ENCODE measurements around the gene THAP5. TPM values are rescaled to one million over a fixed set of nuclear protein-coding genes. Genes with fewer than 3 reads are reported as not detected.

The THAP5 gene
- total RNA-seq, 1 experiment from 2014 or later = 18.3 TPM

DNA sequence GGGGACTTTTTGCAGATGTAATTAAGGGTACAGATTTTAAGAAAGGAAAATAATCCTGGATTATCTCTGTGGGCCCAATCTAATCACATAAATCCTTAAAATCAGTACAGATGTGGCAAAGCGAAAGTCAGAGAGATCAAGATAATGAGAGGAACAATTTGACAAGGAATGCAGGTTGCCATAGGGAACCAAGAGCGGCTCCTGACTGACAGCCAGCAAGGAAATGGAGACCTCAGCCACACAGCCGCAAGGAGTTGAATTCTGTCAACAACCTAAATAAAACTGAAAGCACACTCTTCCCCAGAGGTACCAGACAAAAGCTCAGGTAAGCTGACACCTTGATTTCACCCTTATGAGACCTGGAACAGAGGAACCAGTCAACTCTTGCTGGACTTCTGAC lies 40.2 kb downstream of the THAP5 start:
- H3K36me3 Mint-ChIP-seq (ENCODE audit: insufficient read depth, unreplicated experiment) = peaks cover 21% of the 10 kb centered on the region
- no peak for DNase-seq
- BruUV-seq (replicated peaks) = no TSS peak
- H3K4me1 Mint-ChIP-seq (ENCODE audit: low read depth, unreplicated experiment) = peaks cover 18% of the 10 kb centered on the region
- no peaks in the 10 kb centered on the region for H3K27me3 Mint-ChIP-seq (ENCODE audit: unreplicated experiment)
- intact Hi-C loops (cut with micrococcal nuclease; ENCODE audit: unreplicated experiment) = loop anchor here (5.0 kb wide), 1 partner anchor 38 kb away; the partner anchor contains the start of genes DNAJB9 and THAP5
- H3K4me3 Mint-ChIP-seq (ENCODE audit: low read depth, unreplicated experiment) = no peak overlapping the region
- H3K27ac Mint-ChIP-seq (ENCODE audit: unreplicated experiment) = no peak overlapping the region
- no peaks in the 10 kb centered on the region for H3K9me3 Mint-ChIP-seq (ENCODE audit: low read depth, unreplicated experiment)
- TF ChIP-seq, protein P1, sequence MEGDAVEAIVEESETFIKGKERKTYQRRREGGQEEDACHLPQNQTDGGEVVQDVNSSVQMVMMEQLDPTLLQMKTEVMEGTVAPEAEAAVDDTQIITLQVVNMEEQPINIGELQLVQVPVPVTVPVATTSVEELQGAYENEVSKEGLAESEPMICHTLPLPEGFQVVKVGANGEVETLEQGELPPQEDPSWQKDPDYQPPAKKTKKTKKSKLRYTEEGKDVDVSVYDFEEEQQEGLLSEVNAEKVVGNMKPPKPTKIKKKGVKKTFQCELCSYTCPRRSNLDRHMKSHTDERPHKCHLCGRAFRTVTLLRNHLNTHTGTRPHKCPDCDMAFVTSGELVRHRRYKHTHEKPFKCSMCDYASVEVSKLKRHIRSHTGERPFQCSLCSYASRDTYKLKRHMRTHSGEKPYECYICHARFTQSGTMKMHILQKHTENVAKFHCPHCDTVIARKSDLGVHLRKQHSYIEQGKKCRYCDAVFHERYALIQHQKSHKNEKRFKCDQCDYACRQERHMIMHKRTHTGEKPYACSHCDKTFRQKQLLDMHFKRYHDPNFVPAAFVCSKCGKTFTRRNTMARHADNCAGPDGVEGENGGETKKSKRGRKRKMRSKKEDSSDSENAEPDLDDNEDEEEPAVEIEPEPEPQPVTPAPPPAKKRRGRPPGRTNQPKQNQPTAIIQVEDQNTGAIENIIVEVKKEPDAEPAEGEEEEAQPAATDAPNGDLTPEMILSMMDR (IDR thresholded peaks at IDR 0.05; ENCODE audit: unreplicated experiment) = no peak
- CTCF ChIA-PET = no interaction called here

DNA sequence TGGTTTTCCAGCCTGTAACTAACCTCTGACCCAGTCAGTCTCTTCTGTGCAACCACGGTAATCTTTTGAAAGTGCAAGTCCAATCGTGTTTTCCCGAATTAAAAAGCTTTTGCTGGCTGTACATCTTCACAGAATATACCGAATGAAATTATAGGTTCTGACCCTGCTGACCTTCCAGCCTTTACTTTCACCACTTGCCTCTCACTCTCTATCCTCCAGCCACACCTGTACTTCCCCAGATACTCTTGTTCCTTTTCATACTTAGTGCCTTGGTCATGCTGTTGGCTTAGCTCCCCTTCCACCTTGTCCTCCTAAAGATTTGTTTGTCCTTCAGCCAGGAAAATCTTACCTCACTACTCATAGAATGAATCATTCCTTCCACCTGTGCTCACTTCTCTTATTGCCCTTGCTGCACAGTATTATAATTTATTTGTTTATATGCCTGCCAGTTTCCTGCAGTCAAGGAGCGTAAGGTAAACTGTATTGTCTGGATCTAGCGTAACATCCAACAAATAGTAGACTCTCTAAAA lies 41.3 kb downstream of the THAP5 start:
- no peaks in the 10 kb centered on the region for H3K27me3 Mint-ChIP-seq (ENCODE audit: unreplicated experiment)
- BruUV-seq (replicated peaks) = no TSS peak
- peak overlapping the region; percentile 10 for H3K4me3 Mint-ChIP-seq (ENCODE audit: low read depth, unreplicated experiment)
- H3K36me3 Mint-ChIP-seq (ENCODE audit: insufficient read depth, unreplicated experiment) = peaks cover 24% of the 10 kb centered on the region
- TF ChIP-seq, protein P1 (IDR thresholded peaks at IDR 0.05; ENCODE audit: unreplicated experiment) = no peak
- CTCF ChIA-PET = no interaction called here
- H3K27ac Mint-ChIP-seq (ENCODE audit: unreplicated experiment) = peak overlapping the region; percentile 72
- no peaks in the 10 kb centered on the region for H3K9me3 Mint-ChIP-seq (ENCODE audit: low read depth, unreplicated experiment)
- intact Hi-C loops (cut with micrococcal nuclease; ENCODE audit: unreplicated experiment) = loop anchor here (5.0 kb wide), 1 partner anchor 39 kb away; the partner anchor contains the start of genes DNAJB9 and THAP5
- H3K4me1 Mint-ChIP-seq (ENCODE audit: low read depth, unreplicated experiment) = peaks cover 28% of the 10 kb centered on the region
- peak; percentile 1 for DNase-seq

DNA sequence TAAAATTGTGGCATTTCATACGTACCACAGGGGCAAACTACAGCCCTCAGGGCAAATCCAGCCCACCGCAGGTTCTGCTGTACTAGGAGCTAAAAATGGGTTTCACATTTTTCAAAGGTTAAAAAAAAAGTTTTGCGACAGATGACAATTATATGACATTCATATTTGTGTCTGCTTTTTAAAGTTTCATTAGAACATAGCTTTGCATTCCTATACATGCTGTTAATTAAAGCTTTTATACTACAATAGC lies 42.8 kb downstream of the THAP5 start:
- peaks cover 28% of the 10 kb centered on the region for H3K4me1 Mint-ChIP-seq (ENCODE audit: low read depth, unreplicated experiment)
- TSS peak; percentile 79 for BruUV-seq (replicated peaks)
- peaks cover 24% of the 10 kb centered on the region for H3K36me3 Mint-ChIP-seq (ENCODE audit: insufficient read depth, unreplicated experiment)
- TF ChIP-seq, protein P1 (IDR thresholded peaks at IDR 0.05; ENCODE audit: unreplicated experiment) = no peak
- intact Hi-C loops (cut with micrococcal nuclease; ENCODE audit: unreplicated experiment) = loop anchor here (5.0 kb wide), 1 partner anchor 41 kb away; the partner anchor contains the start of genes DNAJB9 and THAP5
- no peaks in the 10 kb centered on the region for H3K27me3 Mint-ChIP-seq (ENCODE audit: unreplicated experiment)
- H3K9me3 Mint-ChIP-seq (ENCODE audit: low read depth, unreplicated experiment) = no peaks in the 10 kb centered on the region
- CTCF ChIA-PET = no interaction called here
- peak overlapping the region; percentile 83 for H3K4me3 Mint-ChIP-seq (ENCODE audit: low read depth, unreplicated experiment)
- H3K27ac Mint-ChIP-seq (ENCODE audit: unreplicated experiment) = peak overlapping the region; percentile 98
- DNase-seq = no peak

GRCh38 chr7:108525985-108526767 lies 43.3 kb downstream of the THAP5 start, which contains the start of gene PNPLA8:
Gene PNPLA8 (minus strand): TSS chr7:108526135. CDS start chr7:108515491, 10,644 bp downstream.
- Mint-ChIP-seq H3K4me1 (ENCODE audit: low read depth, unreplicated experiment) (peaks cover 28% of the 10 kb centered on the region), H3K27me3 (ENCODE audit: unreplicated experiment) (no peaks in the 10 kb centered on the region), H3K36me3 (ENCODE audit: insufficient read depth, unreplicated experiment) (peaks cover 24% of the 10 kb centered on the region), H3K27ac (ENCODE audit: unreplicated experiment) (peak within 1 kb of the TSS; percentile 98), H3K4me3 (ENCODE audit: low read depth, unreplicated experiment) (peak within 1 kb of the TSS; percentile 83), H3K9me3 (ENCODE audit: low read depth, unreplicated experiment) (no peaks in the 10 kb centered on the region)
- intact Hi-C loops (cut with micrococcal nuclease; ENCODE audit: unreplicated experiment) = loop anchor here (5.0 kb wide), 1 partner anchor 41 kb away; the partner anchor contains the start of genes DNAJB9 and THAP5
- peak; percentile 98 for DNase-seq
- CTCF ChIA-PET = interaction anchor here (0.6 to 0.7 kb wide), 4 partner anchors 8 to 345 kb away, joined by 3 read pairs; no protein-coding TSS in a partner anchor
- TF ChIP-seq, protein P1 (IDR thresholded peaks at IDR 0.05; ENCODE audit: unreplicated experiment) = no peak
- no TSS peak for BruUV-seq (replicated peaks)

Data from Calu3 (cell line).